Measurements from ENCODE around the gene B3GALT4. TPM values are rescaled to one million over a fixed set of nuclear protein-coding genes. Genes with fewer than 3 reads are reported as not detected.
A peak's percentile ranks its signal among the peaks of the same experiment; 100 is the strongest.

The B3GALT4 gene
- total and polyA plus RNA-seq, 2 of the 13 experiments (the other 11 are each of a cell fraction or from before 2014, with no cell fraction given): 0.04 to 0.27 TPM

DNA sequence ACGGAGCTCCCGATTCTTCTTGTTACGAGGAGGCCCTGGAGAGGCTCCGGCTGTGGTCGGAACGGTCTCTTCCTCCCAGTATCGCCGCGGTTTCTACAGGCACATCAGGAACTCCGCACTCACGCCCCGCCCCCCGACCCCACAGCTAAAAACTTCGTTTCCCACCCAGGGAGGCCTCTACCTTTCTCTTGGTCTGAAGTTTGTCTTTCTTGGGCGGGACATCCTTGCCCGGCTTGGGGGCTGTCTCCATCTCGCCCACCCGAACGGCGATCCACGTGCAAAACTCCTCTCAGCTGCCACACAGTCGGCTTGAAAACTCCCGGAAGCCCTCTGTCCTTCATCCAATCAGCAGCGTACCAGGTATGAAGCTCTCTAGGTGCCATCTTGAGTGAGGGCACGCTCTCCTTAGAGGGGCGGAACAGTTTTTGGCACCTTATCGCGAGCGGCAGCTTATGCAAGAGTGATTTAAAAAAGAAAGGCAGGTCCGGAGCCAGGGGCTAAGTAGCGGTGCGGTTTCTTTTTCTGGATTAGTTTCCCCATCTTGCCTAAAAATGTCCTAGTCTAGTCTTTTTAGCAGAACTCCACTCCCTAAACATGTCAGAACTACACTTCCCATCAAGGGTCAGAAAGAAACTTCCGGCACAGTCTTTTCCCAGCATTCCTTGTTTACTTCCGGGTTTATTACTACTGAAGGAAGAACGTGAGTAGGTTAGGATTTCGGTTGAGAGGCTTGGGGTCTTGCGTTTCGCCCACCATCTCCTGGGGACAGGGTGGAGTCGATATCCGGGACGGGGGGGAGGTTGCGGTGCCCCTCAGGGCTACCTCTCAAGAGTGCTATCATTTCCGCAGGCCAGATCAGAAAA, 12.2 kb downstream of the B3GALT4 start, which contains the start of the genes PFDN6 and WDR46 (continued):
- TF ChIP-seq, protein P1, sequence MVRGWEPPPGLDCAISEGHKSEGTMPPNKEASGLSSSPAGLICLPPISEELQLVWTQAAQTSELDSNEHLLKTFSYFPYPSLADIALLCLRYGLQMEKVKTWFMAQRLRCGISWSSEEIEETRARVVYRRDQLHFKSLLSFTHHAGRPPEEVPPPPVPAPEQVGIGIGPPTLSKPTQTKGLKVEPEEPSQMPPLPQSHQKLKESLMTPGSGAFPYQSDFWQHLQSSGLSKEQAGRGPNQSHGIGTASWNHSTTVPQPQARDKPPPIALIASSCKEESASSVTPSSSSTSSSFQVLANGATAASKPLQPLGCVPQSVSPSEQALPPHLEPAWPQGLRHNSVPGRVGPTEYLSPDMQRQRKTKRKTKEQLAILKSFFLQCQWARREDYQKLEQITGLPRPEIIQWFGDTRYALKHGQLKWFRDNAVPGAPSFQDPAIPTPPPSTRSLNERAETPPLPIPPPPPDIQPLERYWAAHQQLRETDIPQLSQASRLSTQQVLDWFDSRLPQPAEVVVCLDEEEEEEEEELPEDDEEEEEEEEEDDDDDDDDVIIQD (CRISPR knock-in tag; IDR thresholded peaks at IDR 0.05; ENCODE audit: low read depth): no peak
- TF ChIP-seq, protein P2, sequence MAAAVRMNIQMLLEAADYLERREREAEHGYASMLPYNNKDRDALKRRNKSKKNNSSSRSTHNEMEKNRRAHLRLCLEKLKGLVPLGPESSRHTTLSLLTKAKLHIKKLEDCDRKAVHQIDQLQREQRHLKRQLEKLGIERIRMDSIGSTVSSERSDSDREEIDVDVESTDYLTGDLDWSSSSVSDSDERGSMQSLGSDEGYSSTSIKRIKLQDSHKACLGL (CRISPR knock-in tag; IDR thresholded peaks at IDR 0.05): peak; percentile 98; the same call in 1 of the 2 replicates
- TF ChIP-seq ZNF772 (CRISPR knock-in tag; IDR thresholded peaks at IDR 0.05) (no peak), ZBTB20 (CRISPR knock-in tag; IDR thresholded peaks at IDR 0.05; ENCODE audit: borderline replicate concordance, low read depth) (no peak), ZNF484 (CRISPR knock-in tag; IDR thresholded peaks at IDR 0.05; ENCODE audit: borderline replicate concordance, low read depth) (no peak), SRSF4 (IDR thresholded peaks at IDR 0.05; ENCODE audit: low read depth, low read length, poor library complexity, severe bottlenecking) (no peak), ZNF263 (CRISPR knock-in tag; IDR thresholded peaks at IDR 0.05) (no peak), TMF1 (CRISPR knock-in tag; IDR thresholded peaks at IDR 0.05; ENCODE audit: low read depth) (no peak), CEBPG (CRISPR knock-in tag; IDR thresholded peaks at IDR 0.05) (no peak; the same call in 1 of the 2 replicates), ETV5 (CRISPR knock-in tag; IDR thresholded peaks at IDR 0.05; ENCODE audit: borderline replicate concordance) (0 out of 2 replicates have a peak, but pooled peaks have one; percentile 51), CBX5 (CRISPR knock-in tag; IDR thresholded peaks at IDR 0.05; ENCODE audit: borderline replicate concordance) (no peak; the same call in 1 of the 2 replicates), ZNF101 (CRISPR knock-in tag; IDR thresholded peaks at IDR 0.05; ENCODE audit: borderline replicate concordance, low read depth) (no peak), CHCHD3 (CRISPR knock-in tag; IDR thresholded peaks at IDR 0.05) (no peak), MEF2D (CRISPR knock-in tag; IDR thresholded peaks at IDR 0.05) (no peak), ZNF776 (CRISPR knock-in tag; IDR thresholded peaks at IDR 0.05) (no peak), PAWR (CRISPR knock-in tag; IDR thresholded peaks at IDR 0.05; ENCODE audit: borderline replicate concordance) (no peak), MAFG (CRISPR knock-in tag; IDR thresholded peaks at IDR 0.05) (no peak), SMAD9 (CRISPR knock-in tag; IDR thresholded peaks at IDR 0.05) (no peak)
- TF ChIP-seq, protein P3, sequence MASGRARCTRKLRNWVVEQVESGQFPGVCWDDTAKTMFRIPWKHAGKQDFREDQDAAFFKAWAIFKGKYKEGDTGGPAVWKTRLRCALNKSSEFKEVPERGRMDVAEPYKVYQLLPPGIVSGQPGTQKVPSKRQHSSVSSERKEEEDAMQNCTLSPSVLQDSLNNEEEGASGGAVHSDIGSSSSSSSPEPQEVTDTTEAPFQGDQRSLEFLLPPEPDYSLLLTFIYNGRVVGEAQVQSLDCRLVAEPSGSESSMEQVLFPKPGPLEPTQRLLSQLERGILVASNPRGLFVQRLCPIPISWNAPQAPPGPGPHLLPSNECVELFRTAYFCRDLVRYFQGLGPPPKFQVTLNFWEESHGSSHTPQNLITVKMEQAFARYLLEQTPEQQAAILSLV (CRISPR knock-in tag; IDR thresholded peaks at IDR 0.05; ENCODE audit: borderline replicate concordance): 0 out of 2 replicates have a peak, but pooled peaks have one; percentile 36
- TF ChIP-seq, protein P4, sequence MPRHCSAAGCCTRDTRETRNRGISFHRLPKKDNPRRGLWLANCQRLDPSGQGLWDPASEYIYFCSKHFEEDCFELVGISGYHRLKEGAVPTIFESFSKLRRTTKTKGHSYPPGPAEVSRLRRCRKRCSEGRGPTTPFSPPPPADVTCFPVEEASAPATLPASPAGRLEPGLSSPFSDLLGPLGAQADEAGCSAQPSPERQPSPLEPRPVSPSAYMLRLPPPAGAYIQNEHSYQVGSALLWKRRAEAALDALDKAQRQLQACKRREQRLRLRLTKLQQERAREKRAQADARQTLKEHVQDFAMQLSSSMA (CRISPR knock-in tag; IDR thresholded peaks at IDR 0.05): peak; percentile 62; the same call in 1 of the 2 replicates
- TF ChIP-seq, protein P5, sequence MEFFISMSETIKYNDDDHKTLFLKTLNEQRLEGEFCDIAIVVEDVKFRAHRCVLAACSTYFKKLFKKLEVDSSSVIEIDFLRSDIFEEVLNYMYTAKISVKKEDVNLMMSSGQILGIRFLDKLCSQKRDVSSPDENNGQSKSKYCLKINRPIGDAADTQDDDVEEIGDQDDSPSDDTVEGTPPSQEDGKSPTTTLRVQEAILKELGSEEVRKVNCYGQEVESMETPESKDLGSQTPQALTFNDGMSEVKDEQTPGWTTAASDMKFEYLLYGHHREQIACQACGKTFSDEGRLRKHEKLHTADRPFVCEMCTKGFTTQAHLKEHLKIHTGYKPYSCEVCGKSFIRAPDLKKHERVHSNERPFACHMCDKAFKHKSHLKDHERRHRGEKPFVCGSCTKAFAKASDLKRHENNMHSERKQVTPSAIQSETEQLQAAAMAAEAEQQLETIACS (CRISPR knock-in tag; IDR thresholded peaks at IDR 0.05): no peak
- TF ChIP-seq, protein P6, sequence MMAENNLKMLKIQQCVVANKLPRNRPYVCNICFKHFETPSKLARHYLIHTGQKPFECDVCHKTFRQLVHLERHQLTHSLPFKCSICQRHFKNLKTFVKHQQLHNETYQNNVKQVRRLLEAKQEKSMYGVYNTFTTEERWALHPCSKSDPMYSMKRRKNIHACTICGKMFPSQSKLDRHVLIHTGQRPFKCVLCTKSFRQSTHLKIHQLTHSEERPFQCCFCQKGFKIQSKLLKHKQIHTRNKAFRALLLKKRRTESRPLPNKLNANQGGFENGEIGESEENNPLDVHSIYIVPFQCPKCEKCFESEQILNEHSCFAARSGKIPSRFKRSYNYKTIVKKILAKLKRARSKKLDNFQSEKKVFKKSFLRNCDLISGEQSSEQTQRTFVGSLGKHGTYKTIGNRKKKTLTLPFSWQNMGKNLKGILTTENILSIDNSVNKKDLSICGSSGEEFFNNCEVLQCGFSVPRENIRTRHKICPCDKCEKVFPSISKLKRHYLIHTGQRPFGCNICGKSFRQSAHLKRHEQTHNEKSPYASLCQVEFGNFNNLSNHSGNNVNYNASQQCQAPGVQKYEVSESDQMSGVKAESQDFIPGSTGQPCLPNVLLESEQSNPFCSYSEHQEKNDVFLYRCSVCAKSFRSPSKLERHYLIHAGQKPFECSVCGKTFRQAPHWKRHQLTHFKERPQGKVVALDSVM (CRISPR knock-in tag; IDR thresholded peaks at IDR 0.05): no peak
